Measurements from ENCODE around the gene KCNMA1. TPM values are rescaled to one million over a fixed set of nuclear protein-coding genes. Genes with fewer than 3 reads are reported as not detected.

Gene KCNMA1
- total RNA-seq, 2 experiments from 2014 or later: 0.55 to 1.5 TPM

GRCh38 chr10:77315496-77316129 is 322.0 kb downstream of the KCNMA1 start:
- CTCF ChIA-PET: no interaction called here
- no peaks in the 10 kb centered on the region for H3K9me3 Mint-ChIP-seq (ENCODE audit: low read depth)
- no peaks in the 10 kb centered on the region for H3K27me3 Mint-ChIP-seq

DNA sequence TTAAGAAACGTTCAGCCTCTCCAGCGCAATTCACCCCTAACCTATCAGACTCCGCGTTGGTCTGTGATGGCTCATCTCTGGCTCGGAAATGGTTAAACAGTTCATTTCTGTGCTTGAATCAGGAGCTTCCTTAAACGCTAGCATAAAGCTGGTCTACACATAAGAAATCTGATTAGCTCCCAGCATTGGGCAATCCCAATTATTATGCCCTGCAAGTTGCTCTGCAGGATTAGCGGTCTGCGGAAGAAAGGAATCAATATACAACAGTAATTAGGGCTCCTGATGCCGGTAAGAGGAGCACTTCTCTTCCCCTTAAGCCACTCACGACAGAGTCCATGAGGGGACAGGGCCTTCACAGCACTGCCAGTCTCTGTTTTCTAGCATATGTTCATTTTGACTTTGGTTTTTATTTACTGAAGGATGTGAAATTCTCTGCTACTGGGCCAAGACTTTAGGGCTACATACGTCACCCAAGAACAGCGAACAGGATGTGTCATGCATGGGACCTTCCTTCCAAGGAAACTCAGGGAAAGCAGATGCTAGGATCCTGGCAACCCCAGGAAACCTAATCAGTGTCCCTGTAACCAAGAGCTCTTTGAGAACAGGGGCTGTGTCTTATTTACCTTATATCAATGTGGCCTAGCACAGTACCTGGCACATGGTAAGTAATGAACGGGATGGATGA is 324.4 kb downstream of the KCNMA1 start:
- CTCF ChIA-PET: no interaction called here

More at GRCh38 chr10:77315496-77316129, 322.0 kb downstream of the KCNMA1 start:
- H3K4me1 Mint-ChIP-seq: no peaks in the 10 kb centered on the region
- ATAC-seq (no peak), DNase-seq (no peak)
- H3K36me3 Mint-ChIP-seq: no peaks in the 10 kb centered on the region
- no peak overlapping the region for H3K27ac Mint-ChIP-seq
- H3K4me3 Mint-ChIP-seq: no peak overlapping the region

GRCh38 chr10:77311186-77311585 is 326.4 kb downstream of the KCNMA1 start:
- ATAC-seq (no peak), DNase-seq (no peak)
- Mint-ChIP-seq H3K36me3 (no peaks in the 10 kb centered on the region), H3K9me3 (ENCODE audit: low read depth) (no peaks in the 10 kb centered on the region), H3K4me3 (no peak overlapping the region), H3K27ac (no peak overlapping the region), H3K4me1 (no peaks in the 10 kb centered on the region), H3K27me3 (no peaks in the 10 kb centered on the region)
- CTCF ChIA-PET: no interaction called here

More for the DNA sequence above, 324.4 kb downstream of the KCNMA1 start:
- Mint-ChIP-seq H3K4me3 (no peak overlapping the region), H3K36me3 (no peaks in the 10 kb centered on the region), H3K27ac (no peak overlapping the region), H3K9me3 (ENCODE audit: low read depth) (no peaks in the 10 kb centered on the region), H3K27me3 (no peaks in the 10 kb centered on the region), H3K4me1 (no peaks in the 10 kb centered on the region)
- DNase-seq: no peak
- no peak for ATAC-seq

DNA sequence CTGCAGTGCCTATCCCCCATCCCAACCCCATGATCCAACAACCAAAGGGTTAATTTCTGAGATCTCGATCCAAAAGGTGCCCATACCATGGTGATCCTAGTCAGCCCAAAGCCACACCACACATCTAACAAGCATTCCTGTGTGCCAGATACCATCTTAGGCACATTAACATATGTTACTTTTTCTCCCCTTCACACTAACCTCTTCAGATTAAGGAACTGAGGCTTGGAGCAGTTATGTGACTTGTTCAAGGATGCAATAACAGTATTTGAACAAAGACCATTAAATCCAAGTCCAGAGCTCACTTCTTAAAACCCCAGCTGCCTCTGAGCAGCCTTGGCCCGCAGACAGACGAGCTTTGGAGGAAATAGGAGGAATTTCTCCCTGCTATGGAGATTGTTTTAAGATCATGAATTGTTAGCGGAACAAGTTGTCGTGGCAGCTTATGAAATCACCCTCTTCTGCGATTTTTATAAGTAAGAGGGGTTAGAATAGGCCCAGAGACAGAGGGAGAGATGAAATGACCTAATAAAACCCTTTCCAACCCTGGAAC is 327.2 kb downstream of the KCNMA1 start:
- Mint-ChIP-seq H3K27ac (no peak overlapping the region), H3K36me3 (no peaks in the 10 kb centered on the region), H3K27me3 (no peaks in the 10 kb centered on the region), H3K4me1 (no peaks in the 10 kb centered on the region), H3K9me3 (ENCODE audit: low read depth) (no peaks in the 10 kb centered on the region), H3K4me3 (no peak overlapping the region)
- CTCF ChIA-PET: no interaction called here
- DNase-seq: no peak
- ATAC-seq: no peak

DNA sequence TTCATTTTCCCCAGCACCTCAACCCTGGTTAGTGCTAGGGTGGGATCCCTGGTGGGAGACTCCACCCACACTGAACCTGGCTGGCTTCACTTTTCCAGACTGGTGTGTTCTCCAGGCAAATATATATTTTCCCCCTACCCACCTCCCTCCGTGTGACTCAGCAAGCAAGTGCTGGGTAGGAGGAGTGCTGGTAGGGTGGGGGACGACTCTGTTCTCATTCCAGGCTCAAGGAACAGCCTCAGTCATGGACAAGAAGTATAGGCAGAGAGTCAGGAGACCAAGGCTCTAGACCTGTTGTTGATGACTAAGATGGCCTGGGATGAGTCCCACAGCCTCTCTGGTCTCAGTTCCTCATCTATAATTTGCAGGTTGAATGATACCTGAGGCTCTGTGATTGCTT is 328.1 kb downstream of the KCNMA1 start:
- no peak overlapping the region for H3K27ac Mint-ChIP-seq
- no peaks in the 10 kb centered on the region for H3K36me3 Mint-ChIP-seq
- no peaks in the 10 kb centered on the region for H3K4me1 Mint-ChIP-seq
- no peaks in the 10 kb centered on the region for H3K27me3 Mint-ChIP-seq
- H3K4me3 Mint-ChIP-seq: no peak overlapping the region
- ATAC-seq (no peak), DNase-seq (no peak)
- no peaks in the 10 kb centered on the region for H3K9me3 Mint-ChIP-seq (ENCODE audit: low read depth)
- CTCF ChIA-PET: no interaction called here

DNA sequence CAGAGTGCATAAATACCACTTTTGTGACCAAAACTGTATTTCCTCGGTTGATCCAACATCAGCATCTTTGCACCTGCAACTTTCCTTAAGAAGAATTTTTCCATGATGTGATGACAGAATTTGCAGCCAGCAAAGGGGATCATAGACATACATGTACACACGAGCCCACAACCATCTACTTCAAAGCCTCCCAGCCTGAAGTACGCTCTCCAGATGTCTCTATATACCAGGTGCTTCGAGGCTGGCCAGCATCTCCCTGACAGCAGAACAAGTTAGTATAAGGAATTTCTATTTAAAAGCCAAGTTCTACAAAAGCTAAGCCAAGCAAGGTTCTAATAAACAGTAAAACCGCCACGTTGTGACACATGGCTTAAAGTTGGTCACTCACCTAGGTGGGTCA is 328.5 kb downstream of the KCNMA1 start:
- CTCF ChIA-PET: no interaction called here
- H3K4me1 Mint-ChIP-seq: no peaks in the 10 kb centered on the region
- ATAC-seq (no peak), DNase-seq (no peak)
- no peak overlapping the region for H3K4me3 Mint-ChIP-seq
- H3K9me3 Mint-ChIP-seq (ENCODE audit: low read depth): no peaks in the 10 kb centered on the region
- H3K36me3 Mint-ChIP-seq: no peaks in the 10 kb centered on the region
- H3K27ac Mint-ChIP-seq: no peak overlapping the region
- no peaks in the 10 kb centered on the region for H3K27me3 Mint-ChIP-seq

- no peak for DNase-seq
- H3K4me3 Mint-ChIP-seq: no peak overlapping the region
- H3K27ac Mint-ChIP-seq: no peak overlapping the region
- ATAC-seq: no peak
- no peaks in the 10 kb centered on the region for H3K4me1 Mint-ChIP-seq
- CTCF ChIA-PET: no interaction called here
- H3K27me3 Mint-ChIP-seq: no peaks in the 10 kb centered on the region
- no peaks in the 10 kb centered on the region for H3K36me3 Mint-ChIP-seq
- no peaks in the 10 kb centered on the region for H3K9me3 Mint-ChIP-seq (ENCODE audit: low read depth)
Observed at GRCh38 chr10:77308084-77308732, 329.4 kb downstream of the KCNMA1 start.

- CTCF ChIA-PET: no interaction called here
Observed at GRCh38 chr10:77306666-77307065, 330.9 kb downstream of the KCNMA1 start.

DNA sequence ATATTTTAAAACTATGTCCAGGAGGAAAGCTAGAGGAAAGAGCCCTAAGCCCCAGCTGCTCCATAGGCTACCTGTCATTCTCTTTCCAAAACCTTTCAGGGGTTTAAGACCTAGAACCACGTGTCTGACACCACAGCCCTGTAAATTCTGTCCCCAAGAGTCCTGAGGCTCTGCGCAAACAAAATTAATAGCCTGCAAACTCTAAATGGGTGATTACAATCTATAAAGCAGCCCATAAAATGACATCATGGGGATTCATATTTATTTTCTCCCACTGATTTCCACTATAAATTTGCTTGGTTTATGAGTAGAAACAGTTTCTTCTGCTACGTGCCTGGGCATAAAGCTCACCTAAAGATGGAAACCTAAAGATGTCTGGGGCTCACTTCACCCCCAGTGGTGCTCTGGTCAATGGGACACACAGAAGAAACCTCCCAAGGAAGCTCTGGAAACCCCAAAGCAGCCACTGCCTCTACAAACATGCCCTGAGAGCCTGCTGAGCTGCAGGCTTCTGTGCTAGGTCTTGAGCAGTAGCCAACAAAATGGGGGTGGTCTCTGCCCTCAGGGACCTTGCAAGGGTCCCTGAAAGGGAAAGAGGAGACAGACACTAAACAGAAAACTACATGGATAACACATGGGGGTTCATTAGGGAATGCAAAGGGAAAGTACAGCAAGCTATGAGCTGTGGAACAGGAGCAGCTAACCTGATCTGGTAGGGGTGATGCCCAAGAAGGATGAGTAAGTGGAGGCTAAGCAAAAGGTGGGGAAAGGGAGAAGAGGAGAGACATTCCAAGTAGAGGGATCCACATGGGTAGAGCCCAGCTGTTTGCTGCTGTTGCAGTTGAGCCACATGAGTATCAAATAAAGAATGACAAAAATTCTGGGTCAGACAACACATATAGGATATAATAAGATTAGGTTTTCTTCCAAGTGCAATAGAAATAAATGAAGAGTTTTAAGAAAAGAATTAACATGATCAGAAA is 331.7 kb downstream of the KCNMA1 start:
- Mint-ChIP-seq H3K4me3 (no peak overlapping the region), H3K27me3 (no peaks in the 10 kb centered on the region), H3K4me1 (no peaks in the 10 kb centered on the region), H3K27ac (no peak overlapping the region), H3K36me3 (no peaks in the 10 kb centered on the region), H3K9me3 (ENCODE audit: low read depth) (no peaks in the 10 kb centered on the region)
- no peak for ATAC-seq
- CTCF ChIA-PET: no interaction called here
- no peak for DNase-seq

More at GRCh38 chr10:77306666-77307065, 330.9 kb downstream of the KCNMA1 start:
- Mint-ChIP-seq H3K27ac (no peak overlapping the region), H3K27me3 (no peaks in the 10 kb centered on the region), H3K9me3 (ENCODE audit: low read depth) (no peaks in the 10 kb centered on the region), H3K4me3 (no peak overlapping the region), H3K4me1 (no peaks in the 10 kb centered on the region), H3K36me3 (no peaks in the 10 kb centered on the region)
- no peak for DNase-seq
- no peak for ATAC-seq

GRCh38 chr10:77304192-77304591 is 333.4 kb downstream of the KCNMA1 start:
- no peaks in the 10 kb centered on the region for H3K36me3 Mint-ChIP-seq
- no peak for DNase-seq
- no peak for ATAC-seq
- H3K27ac Mint-ChIP-seq: no peak overlapping the region
- no peaks in the 10 kb centered on the region for H3K9me3 Mint-ChIP-seq (ENCODE audit: low read depth)
- H3K27me3 Mint-ChIP-seq: no peaks in the 10 kb centered on the region
- H3K4me1 Mint-ChIP-seq: no peaks in the 10 kb centered on the region
- CTCF ChIA-PET: no interaction called here
- H3K4me3 Mint-ChIP-seq: no peak overlapping the region

GRCh38 chr10:77301305-77301730 is 336.3 kb downstream of the KCNMA1 start:
- no peak for ATAC-seq
- DNase-seq: no peak
- CTCF ChIA-PET: no interaction called here
- H3K36me3 Mint-ChIP-seq: no peaks in the 10 kb centered on the region
- H3K27ac Mint-ChIP-seq: no peak overlapping the region
- H3K9me3 Mint-ChIP-seq (ENCODE audit: low read depth): no peaks in the 10 kb centered on the region
- no peak overlapping the region for H3K4me3 Mint-ChIP-seq
- H3K27me3 Mint-ChIP-seq: no peaks in the 10 kb centered on the region
- H3K4me1 Mint-ChIP-seq: no peaks in the 10 kb centered on the region

DNA sequence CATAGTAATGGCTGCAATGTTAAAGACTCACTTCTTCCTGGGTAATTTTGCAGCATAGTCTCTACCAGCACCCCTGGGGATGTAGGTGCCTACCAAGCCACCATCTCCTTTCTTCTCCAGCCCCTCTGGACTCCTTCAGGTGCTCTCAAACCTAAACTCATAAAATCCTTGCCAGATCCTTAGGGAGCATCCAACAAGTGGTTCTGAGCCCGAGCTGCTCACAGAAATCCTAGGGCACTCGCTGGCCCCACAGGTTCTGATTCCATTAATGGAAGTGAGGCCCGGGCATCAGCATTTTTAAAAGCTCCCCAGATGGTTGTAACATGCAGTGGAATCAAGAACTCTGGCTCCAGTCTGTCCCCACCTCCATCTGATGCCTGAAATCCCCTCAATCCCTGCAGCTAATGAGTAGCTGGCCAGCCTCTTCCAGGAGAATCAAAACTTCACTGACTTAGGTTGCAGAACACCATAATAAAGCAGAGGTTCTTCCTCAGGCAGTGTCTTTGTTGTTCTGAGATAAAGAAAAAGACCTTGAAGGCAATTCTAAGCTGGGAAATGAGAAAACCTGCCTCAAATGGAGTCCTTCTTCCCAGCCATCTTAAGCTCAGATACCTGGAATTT is 336.8 kb downstream of the KCNMA1 start:
- no peak overlapping the region for H3K27ac Mint-ChIP-seq
- no peaks in the 10 kb centered on the region for H3K27me3 Mint-ChIP-seq
- no peak for DNase-seq
- no peak for ATAC-seq
- H3K9me3 Mint-ChIP-seq (ENCODE audit: low read depth): no peaks in the 10 kb centered on the region
- no peaks in the 10 kb centered on the region for H3K4me1 Mint-ChIP-seq
- CTCF ChIA-PET: no interaction called here
- H3K36me3 Mint-ChIP-seq: no peaks in the 10 kb centered on the region
- H3K4me3 Mint-ChIP-seq: no peak overlapping the region

- Mint-ChIP-seq H3K4me1 (no peaks in the 10 kb centered on the region), H3K9me3 (ENCODE audit: low read depth) (no peaks in the 10 kb centered on the region), H3K4me3 (no peak overlapping the region), H3K27ac (no peak overlapping the region), H3K36me3 (no peaks in the 10 kb centered on the region), H3K27me3 (no peaks in the 10 kb centered on the region)
- CTCF ChIA-PET: no interaction called here
- ATAC-seq (no peak), DNase-seq (no peak)
Observed at GRCh38 chr10:77299320-77299719, 338.3 kb downstream of the KCNMA1 start.
